Adrenal gland (tissue), 12 donors: ENCODE data around the gene WIZ. TPM values are rescaled to one million over a fixed set of nuclear protein-coding genes. Genes with fewer than 3 reads are reported as not detected.

ENCODE experiments used
- DNase-seq, 7 donors: peaks; one replicate each; pipeline ENCODE4 v3.0.0-alpha.2; 2019 to 2020
- H3K27ac ChIP-seq, 5 donors: fragments of 200-600 bp; sonication (generic) in 4 of 5; 1 replicate in 3 of 5; 2 replicates in 2 of 5; pipeline versions ENCODE4 v1.5.1 to v1.8.0; 2016 to 2020; ENCODE audit warnings: mild to moderate bottlenecking in 1 of 5
- H3K27me3 ChIP-seq: fragments of 200-600 bp; 2 replicates; pipeline ENCODE4 v1.8.0; 2021
- H3K36me3 ChIP-seq, 2 donors: fragments of 200-600 bp; replicated peaks in 1 of 2; 1 replicate in 1 of 2; 2 replicates in 1 of 2; pipeline versions ENCODE4 v1.5.1 to v1.8.0; 2018 to 2022
- H3K4me1 ChIP-seq, 2 donors: fragments of 200-600 bp; replicated peaks in 1 of 2; 1 replicate in 1 of 2; 2 replicates in 1 of 2; pipeline versions ENCODE4 v1.5.1 to v1.8.0; 2018 to 2021
- H3K4me3 ChIP-seq, 4 donors: fragments of 200-600 bp; sonication (generic) in 3 of 4; one replicate each; pipeline ENCODE4 v1.5.1; 2016 to 2018
- H3K9me3 ChIP-seq, 3 donors: fragments of 200-600 bp; sonication (generic) in 1 of 3; replicated peaks in 1 of 3; 1 replicate in 2 of 3; 2 replicates in 1 of 3; pipeline versions ENCODE4 v1.5.1 to v1.8.0; 2016 to 2021
- CTCF ChIP-seq, 6 experiments: fragments of 450-650 bp in 4 of 6; fragments of 200-600 bp in 2 of 6; sonication (generic) in 1 of 6; IDR thresholded peaks; 1 replicate in 5 of 6; 2 replicates in 1 of 6; pipeline versions ENCODE4 v1.5.1 to v1.8.0; 2016 to 2021; ENCODE audit warnings: antibody characterized with exemption in 6 of 6, mild to moderate bottlenecking in 2 of 6, moderate library complexity in 1 of 6
- POLR2A ChIP-seq, 2 donors: fragments of 450-650 bp; IDR thresholded peaks; one replicate each; pipeline ENCODE4 v1.6.1; 2017; ENCODE audit warnings: antibody characterized with exemption in 2 of 2, mild to moderate bottlenecking in 2 of 2, moderate library complexity in 1 of 2
- WGBS, 4 donors: extraction: QIAGEN DNeasy Blood & Tissue Kit in 2 of 4; methylation state at CpG; one replicate each; pipeline versions ENCODE4 v1.1.5 to v1.1.7; 2013 to 2017; 5-methylcytosine and 5-hydroxymethylcytosine counted together
- intact Hi-C, 2 donors: fragments of 100-400 bp; cut with DNase I; formaldehyde crosslinking; loops; one replicate each; pipeline versions ENCODE4 v1.14.1 to v1.15.0; 2022 to 2023
- polyA plus RNA-seq, 3 donors: library from polyadenylated mRNA; stranded (reverse); fragments of 200-250 nt in 2 of 3; fragments of 350-450 nt in 1 of 3; fragmentation: Illumina TruSeq in 1 of 3; extraction: RNeasy Lipid Tissue Mini Kit (QIAGEN cat#74804) in 1 of 3; gene quantifications; one replicate each; pipeline ENCODE4 v1.2.3, GENCODE V29; 2013 to 2014
- total RNA-seq, 9 donors: library from RNA; depleted of rRNA in 4 of 9; stranded (reverse); fragments of >200 nt in 4 of 9; fragments of 120-200 nt in 1 of 9; fragmentation: NEBNext Ultra II Directional in 1 of 9; extraction: Animal tissue kit (Norgen Biotek cat#: 25700) in 1 of 9; gene quantifications; one replicate each; pipeline versions ENCODE4 v1.1.0 to v1.2.4, GENCODE V29; 2013 to 2023
- donor health status: healthy with polysubstance abuse.
- donor health status: Bipolar disorder and iron deficiency.
- donor health status: DM: yes; HTN: yes; CAD: no.
- donor health status: DM: no; HTN: no; CAD: no.
- donor health status: DM: no; HTN: no; CAD: no.
- donor health status: DM: yes; HTN: yes; CAD: no.

The WIZ gene
- total and polyA plus RNA-seq, 12 donors: 5.7 to 49.2 (median 30.6) TPM

GRCh38 chr19:15456441-15456840 is 6.7 kb upstream of the WIZ start:
- WGBS, 4 donors: 39 to 70% (median 42%) methylated on average over 3 to 14 of the region's 14 CpGs; no CpG with 5 or more reads in 1 of the 4 donors
- intact Hi-C loops: loop anchor here in 1 of 2 donors (10.0 kb wide), 1 partner anchor 98 kb away; no protein-coding TSS in a partner anchor
- H3K27ac ChIP-seq: no peak overlapping the region
- H3K4me1 ChIP-seq: peaks cover 0 to 5% of the 10 kb centered on the region in 2 donors
- H3K9me3 ChIP-seq: no peaks in the 10 kb centered on the region
- DNase-seq: no peak
- H3K36me3 ChIP-seq: no peaks in the 10 kb centered on the region
- no peak overlapping the region for H3K4me3 ChIP-seq
- TF ChIP-seq POLR2A (IDR thresholded peaks at IDR 0.05): no peak
- no peak for TF ChIP-seq CTCF (IDR thresholded peaks at IDR 0.05)
- H3K27me3 ChIP-seq: peaks cover 21% of the 10 kb centered on the region

- H3K4me3 ChIP-seq: no peak overlapping the region
- peak in 1 of 7 donors; percentile 10 for DNase-seq
- H3K27me3 ChIP-seq: peaks cover 21% of the 10 kb centered on the region
- 81 to 95% (median 91%) methylated on average over 4 to 9 of the region's 9 CpGs for WGBS, 4 donors
- no peak overlapping the region for H3K27ac ChIP-seq
- peaks cover 0 to 5% of the 10 kb centered on the region in 2 donors for H3K4me1 ChIP-seq
- TF ChIP-seq CTCF (IDR thresholded peaks at IDR 0.05) (no peak), POLR2A (IDR thresholded peaks at IDR 0.05) (no peak)
- no peaks in the 10 kb centered on the region for H3K36me3 ChIP-seq
- intact Hi-C loops: loop anchor here in 1 of 2 donors (10.0 kb wide), 1 partner anchor 99 kb away; no protein-coding TSS in a partner anchor
- no peaks in the 10 kb centered on the region for H3K9me3 ChIP-seq
Observed at GRCh38 chr19:15455996-15456395, 6.2 kb upstream of the WIZ start.

- H3K36me3 ChIP-seq: no peaks in the 10 kb centered on the region
- 70 to 84% (median 77%) methylated on average over 8 to 17 of the region's 17 CpGs for WGBS, 4 donors
- TF ChIP-seq POLR2A (IDR thresholded peaks at IDR 0.05) (no peak), CTCF (IDR thresholded peaks at IDR 0.05) (peak in 1 of 6 experiments; percentile 2)
- H3K27me3 ChIP-seq: peaks cover 21% of the 10 kb centered on the region
- DNase-seq: peak in 2 of 7 donors; percentile 18 to 48
- intact Hi-C loops: loop anchor here (5.0 to 10.0 kb wide), 2 partner anchors 101 to 103 kb away; no protein-coding TSS in a partner anchor
- peaks cover 2 to 7% of the 10 kb centered on the region in 2 donors for H3K4me1 ChIP-seq
- no peak overlapping the region for H3K27ac ChIP-seq
- no peaks in the 10 kb centered on the region for H3K9me3 ChIP-seq
- no peak overlapping the region for H3K4me3 ChIP-seq
Observed at GRCh38 chr19:15453906-15454860, 4.4 kb upstream of the WIZ start.

DNA sequence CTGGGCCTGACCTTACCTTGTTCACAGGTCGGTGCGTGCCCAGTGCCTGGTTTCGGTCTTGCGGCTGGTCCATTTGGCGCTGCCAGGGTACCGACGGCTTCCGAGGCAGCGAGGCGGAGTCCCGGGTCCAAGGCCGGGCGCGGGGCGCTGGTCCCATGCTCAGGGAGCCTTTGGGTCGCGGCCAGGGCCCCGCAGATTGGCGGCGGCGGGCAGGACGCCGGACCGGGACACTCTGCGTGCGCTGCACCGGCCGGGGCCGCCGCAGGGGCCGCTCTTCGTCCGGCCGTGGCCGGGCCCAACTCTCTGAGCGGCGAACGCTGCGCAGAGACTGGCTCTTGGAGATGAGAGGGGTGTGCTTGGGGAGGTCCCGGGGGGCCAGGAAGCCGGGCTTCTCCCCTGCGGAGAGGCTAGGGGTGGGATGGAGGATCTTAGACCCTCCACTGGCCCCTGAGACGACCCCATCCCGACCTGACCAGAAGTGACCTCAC is 3.4 kb upstream of the WIZ start:
- peak; percentile 41 to 67 (median 57) for DNase-seq
- TF ChIP-seq POLR2A (IDR thresholded peaks at IDR 0.05) (no peak), CTCF (IDR thresholded peaks at IDR 0.05) (peak in 5 of 6 experiments; percentile 21 to 50 (median 41))
- Histone ChIP-seq H3K9me3 (no peaks in the 10 kb centered on the region), H3K4me3 (peak overlapping the region in 2 of 4 donors; percentile 38 to 61), H3K36me3 (no peaks in the 10 kb centered on the region), H3K27me3 (peaks cover 21% of the 10 kb centered on the region), H3K27ac (peak overlapping the region in 4 of 5 donors; percentile 66 to 87 (median 86)), H3K4me1 (peaks cover 7 to 10% of the 10 kb centered on the region in 2 donors)
- intact Hi-C loops: loop anchor here (5.0 to 10.0 kb wide), 2 partner anchors 102 to 104 kb away; no protein-coding TSS in a partner anchor
- 3 to 24% (median 19%) methylated on average over 17 to 44 of the region's 44 CpGs for WGBS, 4 donors
